ENCODE measurements around the gene METTL6. TPM values are rescaled to one million over a fixed set of nuclear protein-coding genes. Genes with fewer than 3 reads are reported as not detected.
"Not testable (repeated sequence)": the region's sequence is repeated elsewhere in the genome, so short reads cannot be mapped to it uniquely, and the experiment has no call there.

METTL6 gene
- total RNA-seq, 1 donor: 30.6 TPM

DNA sequence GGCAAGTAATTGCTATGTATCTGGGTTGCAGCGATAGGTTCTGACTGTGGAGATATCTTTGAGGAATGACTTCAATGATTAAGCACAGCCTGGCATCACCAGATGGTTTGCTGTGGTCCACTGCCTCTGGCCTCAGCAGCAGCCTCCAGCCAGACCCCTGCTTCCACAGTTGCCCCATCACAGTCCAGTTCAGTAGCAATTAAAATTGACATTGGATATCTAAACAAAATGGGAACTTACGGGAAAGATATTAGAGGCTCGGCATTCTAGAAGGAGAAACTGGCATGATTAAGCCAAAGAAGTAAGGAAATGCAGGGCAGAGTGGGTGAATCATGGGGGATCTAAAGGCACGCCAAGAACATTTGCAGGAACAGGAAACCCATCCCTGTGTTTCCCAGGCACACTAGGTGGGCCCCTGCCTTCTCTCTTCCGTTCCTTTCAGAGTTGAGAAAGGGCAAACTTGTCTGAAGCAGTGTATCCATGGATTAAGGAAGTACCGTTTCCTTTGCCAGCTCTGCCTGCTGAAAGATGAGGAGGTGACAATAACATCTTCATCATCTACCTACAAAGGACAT lies 58.7 kb downstream of the METTL6 start:
- H3K4me3 ChIP-seq (ENCODE audit: low read depth, low read length): no peak overlapping the region
- TF ChIP-seq, protein P1, sequence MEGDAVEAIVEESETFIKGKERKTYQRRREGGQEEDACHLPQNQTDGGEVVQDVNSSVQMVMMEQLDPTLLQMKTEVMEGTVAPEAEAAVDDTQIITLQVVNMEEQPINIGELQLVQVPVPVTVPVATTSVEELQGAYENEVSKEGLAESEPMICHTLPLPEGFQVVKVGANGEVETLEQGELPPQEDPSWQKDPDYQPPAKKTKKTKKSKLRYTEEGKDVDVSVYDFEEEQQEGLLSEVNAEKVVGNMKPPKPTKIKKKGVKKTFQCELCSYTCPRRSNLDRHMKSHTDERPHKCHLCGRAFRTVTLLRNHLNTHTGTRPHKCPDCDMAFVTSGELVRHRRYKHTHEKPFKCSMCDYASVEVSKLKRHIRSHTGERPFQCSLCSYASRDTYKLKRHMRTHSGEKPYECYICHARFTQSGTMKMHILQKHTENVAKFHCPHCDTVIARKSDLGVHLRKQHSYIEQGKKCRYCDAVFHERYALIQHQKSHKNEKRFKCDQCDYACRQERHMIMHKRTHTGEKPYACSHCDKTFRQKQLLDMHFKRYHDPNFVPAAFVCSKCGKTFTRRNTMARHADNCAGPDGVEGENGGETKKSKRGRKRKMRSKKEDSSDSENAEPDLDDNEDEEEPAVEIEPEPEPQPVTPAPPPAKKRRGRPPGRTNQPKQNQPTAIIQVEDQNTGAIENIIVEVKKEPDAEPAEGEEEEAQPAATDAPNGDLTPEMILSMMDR (IDR thresholded peaks at IDR 0.05; ENCODE audit: insufficient read depth, low read length): no peak
- DNase-seq (ENCODE audit: low read depth): no peak

DNA sequence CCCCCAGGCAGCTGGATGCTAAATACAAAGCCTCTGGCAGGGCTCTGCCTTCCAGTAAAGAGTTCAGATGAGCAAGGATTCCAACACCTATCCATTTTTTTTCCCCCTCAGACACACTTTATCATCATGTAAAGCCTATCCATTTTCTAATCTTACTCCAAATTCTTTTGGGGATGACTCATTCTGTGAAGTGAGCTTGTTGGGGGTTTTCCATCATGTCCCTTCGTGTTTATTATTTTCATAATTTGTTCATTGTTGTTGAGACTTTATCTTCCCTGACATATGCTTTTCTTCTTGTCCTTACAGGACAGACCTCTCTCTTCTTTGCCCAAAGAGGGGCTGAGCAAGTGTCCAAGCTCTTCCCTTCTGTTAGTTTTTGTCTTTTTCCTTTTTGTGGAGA lies 60.3 kb downstream of the METTL6 start:
- no peak overlapping the region for H3K4me3 ChIP-seq (ENCODE audit: low read depth, low read length)
- TF ChIP-seq, protein P1 (IDR thresholded peaks at IDR 0.05; ENCODE audit: insufficient read depth, low read length): no peak
- DNase-seq (ENCODE audit: low read depth): peak; percentile 63

DNA sequence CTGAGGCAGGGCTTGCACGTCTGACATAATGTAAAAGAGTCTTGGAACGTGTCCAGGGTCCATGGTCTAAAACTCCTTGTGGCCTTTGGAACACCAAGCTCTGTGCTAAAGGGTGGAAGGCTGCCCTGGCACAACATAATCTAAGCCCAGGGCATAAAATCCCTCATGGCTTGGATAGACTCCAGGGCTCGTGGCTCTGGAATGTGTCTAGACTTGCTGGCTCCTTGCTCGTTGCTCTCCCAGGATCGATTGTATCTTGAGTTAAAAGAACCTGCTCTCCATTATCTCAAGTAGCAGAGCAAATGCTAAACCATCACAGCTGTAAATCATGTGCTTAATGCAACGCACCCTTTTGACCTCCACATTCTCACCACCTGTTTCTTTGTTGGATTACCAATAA lies 63.3 kb downstream of the METTL6 start:
- not testable (repeated sequence) for H3K4me3 ChIP-seq (ENCODE audit: low read depth, low read length)
- peak; percentile 65 for DNase-seq (ENCODE audit: low read depth)

DNA sequence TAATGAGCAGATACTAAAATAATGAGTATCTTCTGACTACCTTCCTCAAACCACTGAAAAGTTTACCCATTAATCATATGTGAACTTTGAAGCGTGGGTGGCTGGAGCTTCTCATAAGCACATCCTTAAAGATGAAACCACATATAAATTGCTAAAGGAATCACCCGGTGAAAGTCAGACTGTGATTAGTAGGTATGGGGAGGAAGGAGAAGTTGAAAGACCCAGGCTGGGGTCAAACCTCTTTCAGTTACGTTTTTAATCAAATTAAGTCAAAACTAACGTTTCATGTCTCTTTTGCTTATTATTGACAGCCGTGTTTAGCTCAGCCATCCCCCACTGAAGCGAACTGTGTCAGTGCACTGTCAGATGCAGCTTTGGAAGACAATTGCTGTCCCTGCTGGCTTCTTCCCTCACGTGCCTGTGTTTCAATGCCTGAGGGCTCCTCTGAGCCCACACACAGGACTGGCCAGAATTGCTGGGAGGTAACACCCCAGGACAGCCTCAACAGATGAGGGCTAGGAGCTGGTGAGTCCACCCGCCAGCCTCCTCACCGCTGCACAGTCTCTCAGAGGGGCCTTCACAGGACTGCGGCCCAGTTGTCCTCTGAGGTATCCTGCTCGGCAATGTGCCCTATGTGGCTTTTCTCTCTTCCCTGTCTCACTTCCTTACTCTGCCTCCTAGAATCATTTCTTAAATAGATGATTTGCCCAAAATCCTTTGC lies 65.7 kb downstream of the METTL6 start:
- DNase-seq (ENCODE audit: low read depth): no peak
- TF ChIP-seq, protein P1 (IDR thresholded peaks at IDR 0.05; ENCODE audit: insufficient read depth, low read length): no peak
- H3K4me3 ChIP-seq (ENCODE audit: low read depth, low read length): no peak overlapping the region

DNA sequence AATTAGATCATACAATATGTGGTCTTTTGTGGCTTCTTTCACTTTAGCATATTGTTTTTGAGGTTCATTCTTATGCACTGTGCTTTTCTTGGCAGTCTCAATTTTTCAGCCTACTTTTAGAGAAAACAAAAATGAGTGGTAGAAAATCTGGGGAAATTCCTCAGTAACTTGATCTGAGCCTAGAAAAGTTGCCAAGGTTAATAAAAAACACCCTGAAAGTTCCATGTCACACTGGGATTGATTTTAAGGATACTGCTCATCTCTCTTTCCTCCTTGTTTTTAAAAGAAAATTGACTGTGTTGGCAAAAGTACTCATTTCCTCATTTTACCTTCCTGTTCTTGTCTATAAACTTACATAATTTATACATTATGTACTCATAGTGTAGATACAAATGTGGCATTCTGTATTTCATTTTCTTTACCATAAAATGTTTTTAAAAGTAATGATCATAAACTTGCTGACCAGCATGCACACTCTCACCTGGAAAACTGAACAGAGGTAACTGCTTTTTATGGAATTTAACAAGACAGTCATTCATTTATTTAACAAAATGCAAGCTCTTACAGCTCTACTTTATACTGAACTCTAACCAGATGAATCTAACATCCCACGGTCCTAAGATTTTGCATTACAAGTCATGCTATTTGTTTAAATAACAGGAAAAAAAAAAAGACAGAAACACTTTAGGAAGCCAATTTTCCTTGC lies 66.4 kb downstream of the METTL6 start:
- TF ChIP-seq, protein P1 (IDR thresholded peaks at IDR 0.05; ENCODE audit: insufficient read depth, low read length): no peak
- peak; percentile 82 for DNase-seq (ENCODE audit: low read depth)
- no peak overlapping the region for H3K4me3 ChIP-seq (ENCODE audit: low read depth, low read length)

Small RNA genes lying within 50 kb of the gene (small RNA-seq; reads per million reads assigned to genes)
- gene HMGN2P7 (not detected), gene RNU6-1024P (not detected)

Other genes starting within 250 kb of the METTL6 start
- gene CAPN7, start 221.3 kb downstream of the METTL6 start, total RNA-seq (ENCODE audit: low replicate concordance): 36.3 and 47.3 TPM in 2 replicates
- gene SH3BP5, start 95.0 kb downstream of the METTL6 start, total RNA-seq (ENCODE audit: low replicate concordance): 25.5 and 153 TPM in 2 replicates
- gene EAF1, start 54 bp upstream of the METTL6 start, total RNA-seq (ENCODE audit: low replicate concordance): 15.2 and 21.1 TPM in 2 replicates
- 1.2 and 1.8 TPM in 2 replicates for gene COLQ, start 94.2 kb upstream of the METTL6 start, total RNA-seq (ENCODE audit: low replicate concordance)
- gene HACL1, start 174.0 kb upstream of the METTL6 start, total RNA-seq (ENCODE audit: low replicate concordance): 32.4 and 48.9 TPM in 2 replicates
- 19.7 and 38.8 TPM in 2 replicates for gene BTD, start 174.2 kb upstream of the METTL6 start, total RNA-seq (ENCODE audit: low replicate concordance)

Measured in fibroblast of the aortic adventitia (primary cell).